Neural crest cell (in vitro differentiated cells): Measurements from ENCODE around the gene OR10H2. TPM values are rescaled to one million over a fixed set of nuclear protein-coding genes. Genes with fewer than 3 reads are reported as not detected.
"Not testable (repeated sequence)": the region's sequence is repeated elsewhere in the genome, so short reads cannot be mapped to it uniquely, and the experiment has no call there.

Source experiments
- DNase-seq: peaks from one replicate; pipeline ENCODE4 v3.0.0; 2021; ENCODE audit warnings: low read depth, mixed read lengths, low spot score
- H3K27ac Mint-ChIP-seq: one replicate; pipeline ENCODE4 v1.8.0; 2021; ENCODE audit warnings: mild to moderate bottlenecking, mixed read lengths; ENCODE audit not compliant: unreplicated experiment
- H3K27me3 Mint-ChIP-seq: 2 replicates; pipeline ENCODE4 v1.8.0; 2021; ENCODE audit warnings: low read depth, mild to moderate bottlenecking, mixed read lengths
- H3K36me3 Mint-ChIP-seq: 2 replicates; pipeline ENCODE4 v1.8.0; 2021; ENCODE audit warnings: low read depth, mild to moderate bottlenecking, mixed read lengths
- H3K4me1 Mint-ChIP-seq: 2 replicates; pipeline ENCODE4 v1.8.0; 2021; ENCODE audit warnings: mixed read lengths
- H3K4me3 Mint-ChIP-seq: one replicate; pipeline ENCODE4 v1.8.0; 2021; ENCODE audit warnings: mild to moderate bottlenecking, mixed read lengths
- H3K9me3 Mint-ChIP-seq: 2 replicates; pipeline ENCODE4 v1.8.0; 2021; ENCODE audit warnings: mixed read lengths
- CTCF ChIP-seq: fragments of 200-600 bp; sonication (generic); conservative IDR thresholded peaks from 2 replicates; pipeline ENCODE4 v1.5.0; 2021; ENCODE audit warnings: antibody characterized with exemption, mild to moderate bottlenecking
- long read RNA-seq: library from polyadenylated mRNA; unstranded; transcript quantifications from one replicate; pipeline ENCODE4 v2.0.0, GENCODE V29; 2020
- total RNA-seq: library from RNA; stranded (reverse); gene quantifications from 2 replicates; pipeline ENCODE4 v1.2.1, GENCODE V29; 2021

OR10H2 gene
- total RNA-seq = not detected in 2 replicates
- long read RNA-seq = 0 reads

GRCh38 chr19:15727724-15728123 lies at the start of gene OR10H2:
TSS of gene OR10H2 (plus strand) at chr19:15728024. CDS start at chr19:15728044, 20 bp downstream.
- TF ChIP-seq CTCF = no peak
- Mint-ChIP-seq H3K27ac (no peak within 1 kb of the TSS), H3K9me3 (peaks cover 14% of the 10 kb centered on the region), H3K4me1 (no peaks in the 10 kb centered on the region), H3K27me3 (no peaks in the 10 kb centered on the region), H3K36me3 (peaks cover 5% of the 10 kb centered on the region), H3K4me3 (no peak within 1 kb of the TSS)
- no peak for DNase-seq

GRCh38 chr19:15679089-15679488 lies 48.7 kb upstream of the OR10H2 start:
- TF ChIP-seq CTCF = no peak
- Mint-ChIP-seq H3K27ac (no peak overlapping the region), H3K4me1 (no peaks in the 10 kb centered on the region), H3K4me3 (no peak overlapping the region), H3K27me3 (no peaks in the 10 kb centered on the region), H3K9me3 (peaks cover 32% of the 10 kb centered on the region), H3K36me3 (peaks cover 6% of the 10 kb centered on the region)
- no peak for DNase-seq

- H3K36me3 Mint-ChIP-seq, H3K4me3 Mint-ChIP-seq, DNase-seq, H3K4me1 Mint-ChIP-seq, H3K27ac Mint-ChIP-seq, H3K27me3 Mint-ChIP-seq: not testable (repeated sequence)
- H3K9me3 Mint-ChIP-seq = peaks cover 31% of the 10 kb centered on the region
Observed at GRCh38 chr19:15679865-15680264, 48.0 kb upstream of the OR10H2 start.

DNA sequence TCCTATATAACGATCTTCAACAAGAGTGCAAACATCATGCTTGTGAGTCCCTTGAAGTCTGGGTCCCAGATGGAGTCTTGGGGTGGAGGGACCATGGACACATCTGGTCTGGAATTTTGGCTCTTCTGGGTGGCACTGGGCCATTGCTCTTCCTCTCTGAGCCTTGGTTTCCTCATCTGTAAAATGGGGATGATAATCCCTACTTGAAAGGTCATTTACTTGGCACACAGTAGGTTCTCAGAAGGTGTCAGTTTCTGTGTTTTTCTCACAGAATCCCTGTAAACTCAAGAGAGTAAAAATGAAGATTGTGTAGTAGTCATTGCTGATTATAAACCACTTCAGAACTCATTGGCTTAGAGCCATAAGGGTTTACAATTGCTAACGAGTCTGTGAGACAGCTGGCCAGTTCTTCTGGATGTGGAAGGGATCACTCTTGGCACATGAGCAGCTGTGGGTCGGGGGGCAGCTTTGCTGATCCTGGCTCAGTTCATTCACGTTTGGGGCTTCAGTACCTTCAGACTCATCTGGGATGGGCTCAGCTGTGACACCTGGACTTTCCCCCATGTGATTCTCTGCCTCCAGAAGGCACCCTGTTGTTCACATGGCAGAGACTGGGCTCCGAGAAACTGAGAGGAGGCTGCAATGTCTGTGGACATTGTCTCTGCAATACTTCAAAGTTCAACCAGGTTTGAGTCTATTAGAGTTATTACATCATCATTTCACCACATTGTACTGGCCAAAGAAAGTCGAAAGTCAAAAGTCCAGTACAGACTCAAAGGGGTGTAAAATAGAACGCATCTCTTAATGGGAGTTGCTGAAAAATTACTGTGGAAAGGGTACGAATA lies 47.1 kb upstream of the OR10H2 start:
- H3K36me3 Mint-ChIP-seq = peaks cover 6% of the 10 kb centered on the region
- no peak overlapping the region for H3K4me3 Mint-ChIP-seq
- TF ChIP-seq CTCF = no peak
- H3K27me3 Mint-ChIP-seq = no peaks in the 10 kb centered on the region
- no peak for DNase-seq
- H3K9me3 Mint-ChIP-seq = peaks cover 35% of the 10 kb centered on the region
- H3K27ac Mint-ChIP-seq = no peak overlapping the region
- no peaks in the 10 kb centered on the region for H3K4me1 Mint-ChIP-seq

DNA sequence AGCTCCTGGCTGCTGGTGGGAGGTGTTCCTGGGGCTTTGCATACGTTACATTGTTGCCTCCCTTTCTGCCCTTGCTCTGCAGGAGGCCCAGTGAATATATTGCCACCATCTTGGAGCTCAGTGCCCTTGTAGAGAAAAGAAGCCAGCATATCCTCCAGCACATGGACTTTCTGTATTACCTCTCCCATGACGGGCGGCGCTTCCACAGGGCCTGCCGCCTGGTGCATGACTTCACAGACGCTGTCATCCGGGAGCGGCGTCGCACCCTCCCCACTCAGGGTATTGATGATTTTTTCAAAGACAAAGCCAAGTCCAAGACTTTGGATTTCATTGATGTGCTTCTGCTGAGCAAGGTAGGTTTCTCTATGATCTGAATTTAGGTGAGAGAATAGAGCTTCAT lies 44.4 kb upstream of the OR10H2 start:
- Mint-ChIP-seq H3K4me1 (no peaks in the 10 kb centered on the region), H3K4me3 (no peak overlapping the region), H3K9me3 (peaks cover 41% of the 10 kb centered on the region), H3K36me3 (peaks cover 4% of the 10 kb centered on the region), H3K27me3 (no peaks in the 10 kb centered on the region), H3K27ac (no peak overlapping the region)
- TF ChIP-seq CTCF = no peak
- DNase-seq = no peak

GRCh38 chr19:15684828-15685227 lies 43.0 kb upstream of the OR10H2 start:
- Mint-ChIP-seq H3K27me3 (no peaks in the 10 kb centered on the region), H3K36me3 (peaks cover 4% of the 10 kb centered on the region), H3K9me3 (peaks cover 37% of the 10 kb centered on the region), H3K4me3 (no peak overlapping the region), H3K4me1 (no peaks in the 10 kb centered on the region), H3K27ac (no peak overlapping the region)
- no peak for TF ChIP-seq CTCF
- no peak for DNase-seq
